Measurements from ENCODE around the gene ERAP2.

The ERAP2 gene

DNA sequence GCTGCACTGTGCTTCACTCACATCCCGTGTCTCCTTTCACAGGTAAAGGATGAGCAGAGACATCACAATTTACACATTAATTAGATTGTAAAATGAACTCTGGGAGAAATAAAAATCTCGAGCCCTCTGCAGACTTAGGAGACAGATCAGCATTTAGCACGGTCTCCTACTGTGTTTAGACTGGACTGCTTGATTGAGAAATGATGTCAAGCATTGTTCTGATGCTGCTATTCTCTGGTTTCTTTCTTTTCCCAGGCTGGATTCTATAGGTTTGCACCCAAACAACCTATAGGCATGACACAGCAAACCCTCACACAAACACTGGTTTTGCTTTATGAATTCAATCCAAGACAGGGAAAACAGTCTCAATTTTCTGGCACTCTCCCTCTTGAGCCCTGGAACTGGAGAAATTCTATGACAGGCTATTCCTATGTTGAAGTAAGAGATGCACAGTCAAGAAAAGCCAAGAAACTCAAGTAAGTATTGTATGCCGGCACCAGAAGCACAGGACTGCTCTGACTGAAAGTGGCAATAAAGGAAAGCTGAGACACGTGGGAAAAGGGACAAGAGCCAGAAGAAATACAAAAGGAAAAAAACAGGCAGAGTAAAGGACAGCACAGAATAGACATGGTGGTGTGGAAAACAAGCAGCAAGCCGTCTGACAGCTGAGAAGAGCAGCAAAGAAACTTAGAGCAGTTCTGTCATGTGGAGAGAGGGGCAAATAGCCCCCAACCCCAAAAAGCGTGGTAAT is 24.8 kb upstream of the ERAP2 start:
- Histone ChIP-seq H3K27me3 (replicated peaks) (no peaks in the 10 kb centered on the region), H3K36me3 (replicated peaks) (no peaks in the 10 kb centered on the region), H3K27ac (no peak overlapping the region), H3K4me3 (ENCODE audit: low read depth, low read length) (no peak overlapping the region)
- in situ Hi-C loops (cut with HindIII; ENCODE audit: low pct_ligation_motif_present, low sequenced_read_pairs): no loop called here
- no peak for DNase-seq
- TF ChIP-seq CTCF (IDR thresholded peaks at IDR 0.05; ENCODE audit: low read depth, low read length, missing control alignments): no peak

GRCh38 chr5:96852759-96853158 is 23.5 kb upstream of the ERAP2 start:
- Histone ChIP-seq H3K27me3 (replicated peaks) (no peaks in the 10 kb centered on the region), H3K27ac (no peak overlapping the region), H3K4me3 (ENCODE audit: low read depth, low read length) (no peak overlapping the region), H3K36me3 (replicated peaks) (no peaks in the 10 kb centered on the region)
- DNase-seq: no peak
- in situ Hi-C loops (cut with HindIII; ENCODE audit: low pct_ligation_motif_present, low sequenced_read_pairs): no loop called here
- TF ChIP-seq CTCF (IDR thresholded peaks at IDR 0.05; ENCODE audit: low read depth, low read length, missing control alignments): no peak

GRCh38 chr5:96854067-96854466 is 22.2 kb upstream of the ERAP2 start:
- Histone ChIP-seq H3K27ac (no peak overlapping the region), H3K4me3 (ENCODE audit: low read depth, low read length) (no peak overlapping the region), H3K36me3 (replicated peaks) (no peaks in the 10 kb centered on the region), H3K27me3 (replicated peaks) (no peaks in the 10 kb centered on the region)
- no peak for TF ChIP-seq CTCF (IDR thresholded peaks at IDR 0.05; ENCODE audit: low read depth, low read length, missing control alignments)
- in situ Hi-C loops (cut with HindIII; ENCODE audit: low pct_ligation_motif_present, low sequenced_read_pairs): no loop called here
- DNase-seq: no peak

- Histone ChIP-seq H3K4me3 (ENCODE audit: low read depth, low read length) (no peak overlapping the region), H3K27ac (no peak overlapping the region)
- in situ Hi-C loops (cut with HindIII; ENCODE audit: low pct_ligation_motif_present, low sequenced_read_pairs): no loop called here
These were observed 21.0 kb upstream of the ERAP2 start for GRCh38 chr5:96855031-96855872.

DNA sequence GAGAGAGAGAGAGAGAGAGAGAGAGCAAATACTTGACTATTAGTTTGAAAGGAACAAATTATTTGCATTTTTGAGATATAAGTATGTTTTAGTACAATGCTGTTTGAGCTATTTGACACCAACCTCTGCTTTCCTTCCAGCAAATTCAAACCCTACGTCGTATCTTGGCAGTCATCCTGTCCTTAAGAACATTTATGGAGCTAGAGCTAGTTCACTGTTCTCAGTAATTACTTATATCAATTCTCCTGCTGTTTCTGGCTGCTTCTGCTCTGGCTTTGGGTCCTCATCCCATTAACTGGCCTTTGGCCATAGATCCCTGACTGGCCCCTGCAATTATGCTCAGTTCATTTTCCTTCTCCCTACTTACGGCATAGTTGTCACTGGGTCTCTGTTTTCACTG is 19.9 kb upstream of the ERAP2 start:
- Histone ChIP-seq H3K27me3 (replicated peaks) (no peaks in the 10 kb centered on the region), H3K27ac (no peak overlapping the region), H3K4me3 (ENCODE audit: low read depth, low read length) (no peak overlapping the region), H3K36me3 (replicated peaks) (no peaks in the 10 kb centered on the region)
- no peak for DNase-seq
- in situ Hi-C loops (cut with HindIII; ENCODE audit: low pct_ligation_motif_present, low sequenced_read_pairs): no loop called here
- TF ChIP-seq CTCF (IDR thresholded peaks at IDR 0.05; ENCODE audit: low read depth, low read length, missing control alignments): no peak

More at GRCh38 chr5:96855031-96855872, 21.0 kb upstream of the ERAP2 start:
- DNase-seq: no peak
- Histone ChIP-seq H3K36me3 (replicated peaks) (no peaks in the 10 kb centered on the region), H3K27me3 (replicated peaks) (no peaks in the 10 kb centered on the region)
- TF ChIP-seq CTCF (IDR thresholded peaks at IDR 0.05; ENCODE audit: low read depth, low read length, missing control alignments): no peak
